Measurements from ENCODE around the gene VMO1. TPM values are rescaled to one million over a fixed set of nuclear protein-coding genes. Genes with fewer than 3 reads are reported as not detected.

The VMO1 gene
- total RNA-seq, 1 donor from 2014 or later, result not detected

DNA sequence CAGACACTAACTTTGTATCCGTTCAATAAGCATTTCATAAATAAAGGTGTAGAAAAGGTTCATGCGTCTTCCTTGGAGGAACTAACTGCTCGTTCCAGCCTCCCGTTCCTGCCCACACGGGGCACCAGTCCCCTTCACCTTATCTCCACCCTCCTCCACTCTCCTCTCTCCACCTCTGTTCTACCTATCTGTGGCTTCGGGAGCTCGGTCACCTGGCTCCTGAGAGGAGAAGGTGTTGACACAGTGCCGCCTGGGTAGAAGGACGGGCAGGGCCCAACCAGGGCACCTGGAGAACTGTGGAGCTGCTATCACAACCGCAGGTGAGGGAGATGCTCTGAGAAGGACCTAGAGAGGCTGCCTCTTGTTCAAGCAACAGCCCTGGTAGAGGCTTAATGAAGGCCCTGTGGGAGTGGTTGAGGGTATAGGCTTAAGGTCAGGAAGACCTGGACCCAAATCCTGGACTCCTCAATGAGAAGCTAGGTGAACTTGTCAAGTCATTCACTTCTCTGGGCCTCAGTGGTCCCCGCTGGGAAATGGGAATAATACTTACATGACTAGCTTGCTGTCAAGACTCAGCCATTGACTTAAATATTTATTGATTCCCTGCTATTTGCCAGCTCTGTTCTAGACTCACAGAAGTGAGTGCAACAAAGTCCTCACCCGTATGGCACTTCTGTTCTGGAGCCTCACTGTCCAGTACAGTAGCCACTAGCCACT lies 37.4 kb upstream of the VMO1 start:
- no peaks in the 10 kb centered on the region for H3K36me3 ChIP-seq (ENCODE audit: control insufficient read depth, insufficient read depth, low read length)
- no peaks in the 10 kb centered on the region for H3K27me3 ChIP-seq (ENCODE audit: control insufficient read depth, insufficient read depth, low read length)
- no peak for DNase-seq (ENCODE audit: low read depth)
- TF ChIP-seq, protein P1, sequence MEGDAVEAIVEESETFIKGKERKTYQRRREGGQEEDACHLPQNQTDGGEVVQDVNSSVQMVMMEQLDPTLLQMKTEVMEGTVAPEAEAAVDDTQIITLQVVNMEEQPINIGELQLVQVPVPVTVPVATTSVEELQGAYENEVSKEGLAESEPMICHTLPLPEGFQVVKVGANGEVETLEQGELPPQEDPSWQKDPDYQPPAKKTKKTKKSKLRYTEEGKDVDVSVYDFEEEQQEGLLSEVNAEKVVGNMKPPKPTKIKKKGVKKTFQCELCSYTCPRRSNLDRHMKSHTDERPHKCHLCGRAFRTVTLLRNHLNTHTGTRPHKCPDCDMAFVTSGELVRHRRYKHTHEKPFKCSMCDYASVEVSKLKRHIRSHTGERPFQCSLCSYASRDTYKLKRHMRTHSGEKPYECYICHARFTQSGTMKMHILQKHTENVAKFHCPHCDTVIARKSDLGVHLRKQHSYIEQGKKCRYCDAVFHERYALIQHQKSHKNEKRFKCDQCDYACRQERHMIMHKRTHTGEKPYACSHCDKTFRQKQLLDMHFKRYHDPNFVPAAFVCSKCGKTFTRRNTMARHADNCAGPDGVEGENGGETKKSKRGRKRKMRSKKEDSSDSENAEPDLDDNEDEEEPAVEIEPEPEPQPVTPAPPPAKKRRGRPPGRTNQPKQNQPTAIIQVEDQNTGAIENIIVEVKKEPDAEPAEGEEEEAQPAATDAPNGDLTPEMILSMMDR (IDR thresholded peaks at IDR 0.05; ENCODE audit: insufficient read depth, low read length, poor library complexity, severe bottlenecking), result no peak
- no peak overlapping the region for H3K4me3 ChIP-seq (ENCODE audit: low read depth, low read length)

DNA sequence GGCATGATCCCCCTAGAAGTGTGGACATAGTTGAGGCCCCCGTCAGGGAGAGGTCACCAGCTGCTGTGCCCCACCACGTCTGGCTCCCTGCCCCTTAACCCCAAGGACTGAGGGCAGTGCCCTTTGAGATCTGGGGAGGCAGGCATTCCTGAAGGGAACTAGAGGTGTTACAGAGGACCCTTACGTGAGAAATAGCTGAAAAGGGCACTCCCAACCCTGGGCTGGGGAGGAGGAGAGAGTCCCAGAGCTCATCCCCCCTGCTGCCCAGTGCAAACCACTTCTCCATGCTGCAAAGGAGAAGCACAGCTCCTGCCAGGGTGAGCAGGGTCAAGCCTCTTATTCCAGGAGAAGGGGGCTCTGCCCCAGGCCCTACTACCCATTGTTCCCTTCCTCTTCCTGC lies 36.7 kb upstream of the VMO1 start:
- DNase-seq (ENCODE audit: low read depth), result no peak
- Histone ChIP-seq H3K36me3 (ENCODE audit: control insufficient read depth, insufficient read depth, low read length) (no peaks in the 10 kb centered on the region), H3K4me3 (ENCODE audit: low read depth, low read length) (no peak overlapping the region), H3K27me3 (ENCODE audit: control insufficient read depth, insufficient read depth, low read length) (no peaks in the 10 kb centered on the region)
- TF ChIP-seq, protein P1 (IDR thresholded peaks at IDR 0.05; ENCODE audit: insufficient read depth, low read length, poor library complexity, severe bottlenecking), result no peak

DNA sequence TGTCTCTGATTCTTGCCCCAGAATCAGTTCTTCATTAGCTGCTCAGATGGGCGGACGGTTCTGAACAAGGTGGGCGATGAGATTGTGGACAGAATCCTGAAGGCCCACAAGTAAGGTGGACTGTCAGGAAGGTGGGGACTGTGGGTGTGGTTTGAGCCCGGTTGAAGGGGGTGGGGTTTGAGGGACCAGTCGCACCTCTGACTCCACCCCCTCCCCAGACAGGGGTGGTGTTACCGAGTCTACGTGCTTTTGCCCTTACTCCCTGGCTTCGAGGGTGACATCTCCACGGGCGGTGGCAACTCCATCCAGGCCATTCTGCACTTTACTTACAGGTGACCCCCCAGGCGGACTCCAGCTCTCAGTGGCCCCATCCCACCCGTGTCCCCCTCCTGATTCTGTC lies 32.1 kb upstream of the VMO1 start:
- Histone ChIP-seq H3K4me3 (ENCODE audit: low read depth, low read length) (no peak overlapping the region), H3K36me3 (ENCODE audit: control insufficient read depth, insufficient read depth, low read length) (no peaks in the 10 kb centered on the region), H3K27me3 (ENCODE audit: control insufficient read depth, insufficient read depth, low read length) (no peaks in the 10 kb centered on the region)
- DNase-seq (ENCODE audit: low read depth), result no peak
- TF ChIP-seq, protein P1 (IDR thresholded peaks at IDR 0.05; ENCODE audit: insufficient read depth, low read length, poor library complexity, severe bottlenecking), result no peak

DNA sequence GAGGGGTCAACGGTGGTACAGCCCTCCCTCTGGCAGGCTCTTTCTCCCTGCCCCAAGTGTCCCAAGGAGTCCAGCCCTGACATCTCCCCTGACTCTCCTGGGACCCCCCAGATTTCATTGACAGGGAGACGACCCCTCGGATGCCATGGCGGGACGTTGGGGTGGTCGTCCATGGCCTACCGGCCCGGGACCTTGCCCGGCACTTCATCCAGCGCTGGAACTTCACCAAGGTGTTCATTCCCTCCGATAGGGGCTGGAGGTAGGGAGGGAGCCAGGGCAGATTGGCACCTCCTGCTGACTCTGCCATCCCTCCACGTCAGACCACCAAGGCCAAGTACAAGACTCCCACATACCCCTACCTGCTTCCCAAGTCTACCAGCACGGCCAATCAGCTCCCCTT lies 30.7 kb upstream of the VMO1 start:
- TF ChIP-seq, protein P1 (IDR thresholded peaks at IDR 0.05; ENCODE audit: insufficient read depth, low read length, poor library complexity, severe bottlenecking), result no peak
- no peak for DNase-seq (ENCODE audit: low read depth)
- no peak overlapping the region for H3K4me3 ChIP-seq (ENCODE audit: low read depth, low read length)
- no peaks in the 10 kb centered on the region for H3K27me3 ChIP-seq (ENCODE audit: control insufficient read depth, insufficient read depth, low read length)
- H3K36me3 ChIP-seq (ENCODE audit: control insufficient read depth, insufficient read depth, low read length), result no peaks in the 10 kb centered on the region

DNA sequence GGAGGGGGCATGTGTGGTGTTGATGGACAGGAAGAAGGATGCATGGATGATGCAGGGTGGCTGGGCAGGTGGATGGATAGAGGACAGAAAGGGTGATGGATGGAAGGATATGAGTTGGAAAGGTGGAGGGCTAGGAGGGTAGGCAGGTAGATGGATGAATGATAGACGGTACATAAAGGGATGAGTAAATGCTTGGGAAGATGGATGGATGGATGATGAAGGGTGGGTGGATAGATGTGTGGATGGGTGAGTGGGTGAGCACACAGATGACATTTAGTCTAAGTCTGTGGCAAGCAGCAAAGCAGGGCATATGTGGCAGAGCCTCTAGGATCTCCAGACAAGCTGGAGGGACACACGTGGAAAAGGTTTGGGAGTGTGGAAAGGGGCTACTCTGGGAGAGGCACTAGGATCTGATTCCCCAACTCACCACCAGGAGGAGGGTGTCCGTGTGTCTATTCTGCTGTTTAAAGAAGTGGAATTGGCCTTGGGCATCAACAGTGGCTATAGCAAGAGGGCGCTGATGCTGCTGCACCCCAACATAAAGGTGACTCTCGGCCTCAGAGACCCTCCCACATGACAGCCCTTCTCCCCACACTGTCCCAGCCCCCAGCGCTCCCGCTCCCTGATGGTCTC lies 29.0 kb upstream of the VMO1 start:
- H3K36me3 ChIP-seq (ENCODE audit: control insufficient read depth, insufficient read depth, low read length), result no peaks in the 10 kb centered on the region
- no peak overlapping the region for H3K4me3 ChIP-seq (ENCODE audit: low read depth, low read length)
- TF ChIP-seq, protein P1 (IDR thresholded peaks at IDR 0.05; ENCODE audit: insufficient read depth, low read length, poor library complexity, severe bottlenecking), result peak; percentile 39
- no peaks in the 10 kb centered on the region for H3K27me3 ChIP-seq (ENCODE audit: control insufficient read depth, insufficient read depth, low read length)
- no peak for DNase-seq (ENCODE audit: low read depth)

Data from kidney epithelial cell (primary cell).